ENCODE data around the gene LRRC8D.

DNA sequence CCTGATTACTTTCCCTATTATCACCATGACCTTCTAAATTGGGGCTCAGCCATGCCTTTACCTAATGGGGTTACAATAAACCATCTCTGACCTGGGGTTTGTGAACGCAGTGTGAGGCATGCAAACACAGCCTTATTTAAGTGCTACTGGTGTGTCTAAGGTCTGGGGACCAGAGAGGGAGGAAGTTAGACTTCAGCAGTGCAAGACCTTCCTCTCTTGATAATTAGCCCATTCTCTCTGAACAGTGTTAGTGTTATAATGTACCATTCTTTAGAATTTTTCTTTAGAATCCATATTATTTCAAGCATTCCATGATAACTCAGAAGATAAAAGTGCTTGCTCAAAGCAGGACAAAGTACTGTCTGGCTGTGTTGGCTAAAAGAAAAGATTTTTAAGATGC is 10.5 kb upstream of the LRRC8D start:
- no peak for TF ChIP-seq POLR2A (IDR thresholded peaks at IDR 0.05; ENCODE audit: low read length)
- TF ChIP-seq GATA1 (IDR thresholded peaks at IDR 0.05; ENCODE audit: low read depth, low read length) = no peak
